Spleen (tissue), 7 donors: Measurements from ENCODE around the gene RBMS3.

Source experiments
- CTCF ChIP-seq, 11 experiments: fragments of 200-600 bp in 7 of 11; fragments of 450-650 bp in 4 of 11; sonication (generic) in 4 of 11; IDR thresholded peaks in 8 of 11; conservative IDR thresholded peaks in 3 of 11; 1 replicate in 7 of 11; 2 replicates in 4 of 11; pipeline versions ENCODE4 v1.4.0 to v1.8.0; 2016 to 2021; ENCODE audit warnings: antibody characterized with exemption in 11 of 11, inconsistent platforms in 4 of 11, mild to moderate bottlenecking in 1 of 11
- POLR2A ChIP-seq, 3 donors: fragments of 450-650 bp; IDR thresholded peaks; one replicate each; pipeline ENCODE4 v1.5.1; 2017; ENCODE audit warnings: antibody characterized with exemption in 3 of 3, mild to moderate bottlenecking in 1 of 3
- POLR2AphosphoS5 ChIP-seq, 3 donors: sonication (generic); formaldehyde crosslinking; IDR thresholded peaks; one replicate each; pipeline ENCODE4 v1.5.1; 2017; ENCODE audit warnings: antibody characterized with exemption in 3 of 3
- donor health status: DM: no; HTN: no; CAD: no; lungs with moderate emphysema.
- donor health status: DM: no; HTN: no; CAD: no.
- donor health status: DM: no; HTN: no; CAD: no.

- TF ChIP-seq CTCF (IDR thresholded peaks at IDR 0.05 in 8 of 11, conservative IDR thresholded peaks at IDR 0.05 in 3 of 11) (no peak), POLR2AphosphoS5 (IDR thresholded peaks at IDR 0.05) (no peak), POLR2A (IDR thresholded peaks at IDR 0.05) (no peak)
These were observed 691.0 kb downstream of the RBMS3 start for GRCh38 chr3:29971895-29972294.
